HG02973 (cell line): ENCODE data around the gene KCNG2.
"Not testable (repeated sequence)": the region's sequence is repeated elsewhere in the genome, so short reads cannot be mapped to it uniquely, and the experiment has no call there.

Source experiments
- ATAC-seq: cut with Tn5 transposase; IDR thresholded peaks from one replicate; pipeline ENCODE4 v1.9.1; 2021; ENCODE audit warnings: moderate library complexity; ENCODE audit not compliant: unreplicated experiment

Gene KCNG2

GRCh38 chr18:79797518-79798345 is at the start of gene KCNG2:
Gene KCNG2, plus strand, starts transcription at chr18:79797938. Its CDS starts 65,730 bp downstream, at chr18:79863668.
- ATAC-seq, result no peak

GRCh38 chr18:79748321-79749180 is 49.2 kb upstream of the KCNG2 start:
- ATAC-seq, result no peak

- ATAC-seq, result no peak
Observed at GRCh38 chr18:79749251-79750191, 48.2 kb upstream of the KCNG2 start.

GRCh38 chr18:79750980-79751571 is 46.7 kb upstream of the KCNG2 start:
- ATAC-seq, result no peak

- not testable (repeated sequence) for ATAC-seq
Observed at GRCh38 chr18:79751918-79752578, 45.7 kb upstream of the KCNG2 start.

GRCh38 chr18:79752946-79753345 is 44.8 kb upstream of the KCNG2 start:
- ATAC-seq, result not testable (repeated sequence)

- ATAC-seq, result no peak
Observed at GRCh38 chr18:79753391-79753851, 44.3 kb upstream of the KCNG2 start.

- no peak for ATAC-seq
Observed at GRCh38 chr18:79754022-79754761, 43.5 kb upstream of the KCNG2 start.

- ATAC-seq, result no peak
Observed at GRCh38 chr18:79754831-79755351, 42.8 kb upstream of the KCNG2 start.

- ATAC-seq, result no peak
Observed at GRCh38 chr18:79755496-79756142, 42.1 kb upstream of the KCNG2 start.

GRCh38 chr18:79756143-79756500 is 41.6 kb upstream of the KCNG2 start:
- no peak for ATAC-seq

GRCh38 chr18:79756826-79757225 is 40.9 kb upstream of the KCNG2 start:
- no peak for ATAC-seq

- no peak for ATAC-seq
Observed at GRCh38 chr18:79760348-79760747, 37.4 kb upstream of the KCNG2 start.

- no peak for ATAC-seq
Observed at GRCh38 chr18:79760881-79761280, 36.9 kb upstream of the KCNG2 start.

GRCh38 chr18:79763407-79763806 is 34.3 kb upstream of the KCNG2 start:
- ATAC-seq, result no peak

- ATAC-seq, result no peak
Observed at GRCh38 chr18:79764131-79764530, 33.6 kb upstream of the KCNG2 start.

- no peak for ATAC-seq
Observed at GRCh38 chr18:79765491-79766245, 32.1 kb upstream of the KCNG2 start.

GRCh38 chr18:79766308-79766707 is 31.4 kb upstream of the KCNG2 start:
- ATAC-seq, result no peak
